Gastrocnemius medialis (tissue), 4 donors: ENCODE results near the gene ZNF804A. TPM values are rescaled to one million over a fixed set of nuclear protein-coding genes. Genes with fewer than 3 reads are reported as not detected.

Experiments
- ATAC-seq, 2 donors: fragments of 150-250 bp; one replicate each; pipeline ENCODE4 v1.9.1; 2016
- DNase-seq, 2 donors: peaks; one replicate each; pipeline ENCODE4 v3.0.0-alpha.2; 2019
- H3K27ac ChIP-seq, 4 donors: fragments of 200-600 bp; sonication (generic); 1 replicate in 1 of 4; 2 replicates in 3 of 4; pipeline ENCODE4 v1.5.1; 2016 to 2018; ENCODE audit warnings: mild to moderate bottlenecking in 2 of 4, moderate library complexity in 1 of 4
- H3K27me3 ChIP-seq, 3 donors: fragments of 200-600 bp; sonication (generic) in 2 of 3; 1 replicate in 1 of 3; 2 replicates in 2 of 3; pipeline versions ENCODE4 v1.5.1 to v1.6.0; 2016 to 2019; ENCODE audit warnings: mild to moderate bottlenecking in 1 of 3, moderate library complexity in 1 of 3
- H3K36me3 ChIP-seq, 2 donors: fragments of 200-600 bp; sonication (generic) in 1 of 2; one replicate each; pipeline ENCODE4 v1.5.1; 2017 to 2018
- H3K4me1 ChIP-seq, 2 donors: fragments of 200-600 bp; sonication (generic) in 1 of 2; one replicate each; pipeline ENCODE4 v1.5.1; 2016 to 2017; ENCODE audit warnings: mild to moderate bottlenecking in 2 of 2
- H3K4me3 ChIP-seq, 4 donors: fragments of 200-600 bp; sonication (generic) in 3 of 4; 1 replicate in 1 of 4; 2 replicates in 3 of 4; pipeline ENCODE4 v1.5.1; 2016 to 2019; ENCODE audit warnings: mild to moderate bottlenecking in 2 of 4
- H3K9me3 ChIP-seq, 3 donors: fragments of 200-600 bp; sonication (generic) in 2 of 3; 1 replicate in 1 of 3; 2 replicates in 2 of 3; pipeline ENCODE4 v1.5.1; 2016 to 2019
- POLR2A ChIP-seq, 2 donors: fragments of 450-650 bp; IDR thresholded peaks; one replicate each; pipeline ENCODE4 v1.6.1; 2017; ENCODE audit warnings: antibody characterized with exemption in 2 of 2, mild to moderate bottlenecking in 2 of 2, moderate library complexity in 2 of 2
- in situ Hi-C, 4 donors: fragments of 200-750 bp; cut with MboI; loops; one replicate each; pipeline versions ENCODE4 v1.15.0 to v1.8.0; 2017; ENCODE audit warnings: low sequenced_read_pairs in 4 of 4
- intact Hi-C: fragments of 100-400 bp; cut with DNase I; formaldehyde crosslinking; loops from one replicate; pipeline ENCODE4 v1.15.1; 2023; ENCODE audit warnings: low total_unique reads
- total RNA-seq, 4 donors: library from RNA; depleted of rRNA; stranded (reverse); fragments of >200 nt; gene quantifications; one replicate each; pipeline versions ENCODE4 v1.1.0 to v1.2.3, GENCODE V29; 2016
- TF ChIP-seq, protein P1 (sequence below), 5 experiments: fragments of 450-650 bp in 3 of 5; fragments of 200-600 bp in 2 of 5; sonication (generic) in 2 of 5; IDR thresholded peaks in 4 of 5; conservative IDR thresholded peaks in 1 of 5; 1 replicate in 4 of 5; 2 replicates in 1 of 5; pipeline ENCODE4 v1.5.1; 2016 to 2019; ENCODE audit warnings: antibody characterized with exemption in 5 of 5, mild to moderate bottlenecking in 3 of 5, moderate library complexity in 3 of 5

The ZNF804A gene
- total RNA-seq, 4 donors from 2014 or later, result not detected

DNA sequence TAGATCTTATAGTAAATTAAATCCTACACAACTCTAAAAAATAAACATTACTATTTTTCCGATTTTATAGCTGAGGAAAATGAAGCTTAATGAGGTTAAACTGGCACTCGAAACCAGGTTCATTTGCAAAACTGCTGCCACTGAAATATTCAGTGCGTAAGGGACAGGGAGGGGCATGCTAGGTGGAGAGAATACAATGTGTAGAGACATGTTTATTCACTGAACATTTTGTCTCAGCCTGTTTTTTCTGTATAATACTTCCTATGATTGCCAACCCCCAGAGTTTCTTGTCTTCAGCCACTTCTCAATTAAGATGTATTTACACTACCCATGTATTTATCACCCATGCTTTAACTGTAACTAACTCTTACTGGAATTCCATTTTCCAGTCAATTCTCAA lies 31.6 kb upstream of the ZNF804A start:
- intact Hi-C loops, result no loop called here
- Histone ChIP-seq H3K36me3 (no peaks in the 10 kb centered on the region), H3K27me3 (no peaks in the 10 kb centered on the region), H3K9me3 (no peaks in the 10 kb centered on the region), H3K4me1 (no peaks in the 10 kb centered on the region), H3K27ac (no peak overlapping the region), H3K4me3 (no peak overlapping the region)
- in situ Hi-C loops, result no loop called here
- no peak for DNase-seq
- no peak for ATAC-seq
- TF ChIP-seq POLR2A (IDR thresholded peaks at IDR 0.05), result no peak
- TF ChIP-seq, protein P1, sequence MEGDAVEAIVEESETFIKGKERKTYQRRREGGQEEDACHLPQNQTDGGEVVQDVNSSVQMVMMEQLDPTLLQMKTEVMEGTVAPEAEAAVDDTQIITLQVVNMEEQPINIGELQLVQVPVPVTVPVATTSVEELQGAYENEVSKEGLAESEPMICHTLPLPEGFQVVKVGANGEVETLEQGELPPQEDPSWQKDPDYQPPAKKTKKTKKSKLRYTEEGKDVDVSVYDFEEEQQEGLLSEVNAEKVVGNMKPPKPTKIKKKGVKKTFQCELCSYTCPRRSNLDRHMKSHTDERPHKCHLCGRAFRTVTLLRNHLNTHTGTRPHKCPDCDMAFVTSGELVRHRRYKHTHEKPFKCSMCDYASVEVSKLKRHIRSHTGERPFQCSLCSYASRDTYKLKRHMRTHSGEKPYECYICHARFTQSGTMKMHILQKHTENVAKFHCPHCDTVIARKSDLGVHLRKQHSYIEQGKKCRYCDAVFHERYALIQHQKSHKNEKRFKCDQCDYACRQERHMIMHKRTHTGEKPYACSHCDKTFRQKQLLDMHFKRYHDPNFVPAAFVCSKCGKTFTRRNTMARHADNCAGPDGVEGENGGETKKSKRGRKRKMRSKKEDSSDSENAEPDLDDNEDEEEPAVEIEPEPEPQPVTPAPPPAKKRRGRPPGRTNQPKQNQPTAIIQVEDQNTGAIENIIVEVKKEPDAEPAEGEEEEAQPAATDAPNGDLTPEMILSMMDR (IDR thresholded peaks at IDR 0.05 in 4 of 5, conservative IDR thresholded peaks at IDR 0.05 in 1 of 5), result no peak

DNA sequence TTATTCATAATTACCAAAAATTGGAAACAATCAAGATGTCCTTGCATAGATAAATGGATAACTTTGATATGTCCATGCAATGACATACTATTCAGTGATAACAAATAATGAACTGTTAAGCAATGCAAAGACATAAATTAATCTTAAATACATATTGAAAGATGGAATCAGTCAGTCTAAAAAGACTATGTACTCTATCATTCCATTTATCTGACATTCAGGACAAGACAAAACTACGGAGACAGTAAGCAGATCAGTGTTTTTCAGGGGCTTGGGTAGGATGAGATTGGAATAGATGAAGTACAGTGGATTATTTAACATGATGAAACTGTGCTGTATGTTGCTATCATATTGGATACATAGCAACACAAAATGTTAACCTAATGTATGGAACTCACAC lies 21.3 kb upstream of the ZNF804A start:
- ATAC-seq, result no peak
- in situ Hi-C loops, result no loop called here
- Histone ChIP-seq H3K4me3 (no peak overlapping the region), H3K27ac (no peak overlapping the region), H3K9me3 (no peaks in the 10 kb centered on the region), H3K36me3 (no peaks in the 10 kb centered on the region), H3K4me1 (no peaks in the 10 kb centered on the region), H3K27me3 (no peaks in the 10 kb centered on the region)
- intact Hi-C loops, result no loop called here
- no peak for DNase-seq
- TF ChIP-seq, protein P1 (IDR thresholded peaks at IDR 0.05 in 4 of 5, conservative IDR thresholded peaks at IDR 0.05 in 1 of 5), result no peak
- no peak for TF ChIP-seq POLR2A (IDR thresholded peaks at IDR 0.05)

DNA sequence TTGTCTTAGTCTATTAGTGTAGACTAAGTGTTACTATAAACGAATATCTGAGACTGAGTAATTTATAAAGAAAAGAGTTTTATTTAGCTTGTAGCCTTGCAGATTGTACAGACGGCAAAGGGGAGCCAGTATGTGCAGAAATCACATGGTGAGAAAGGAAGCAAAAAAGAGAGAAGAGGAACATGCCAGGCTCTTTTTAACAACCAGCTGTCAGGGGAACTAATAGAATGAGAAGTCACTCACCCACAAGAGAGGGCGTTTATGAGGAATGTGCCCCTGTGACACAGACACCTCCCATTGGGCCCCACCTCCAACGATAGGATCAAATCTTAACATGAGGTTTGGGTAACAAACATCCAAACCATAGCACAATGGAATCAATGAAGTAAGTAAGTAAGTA lies 20.6 kb upstream of the ZNF804A start:
- DNase-seq, result no peak
- no peaks in the 10 kb centered on the region for H3K27me3 ChIP-seq
- TF ChIP-seq POLR2A (IDR thresholded peaks at IDR 0.05), result no peak
- TF ChIP-seq, protein P1 (IDR thresholded peaks at IDR 0.05 in 4 of 5, conservative IDR thresholded peaks at IDR 0.05 in 1 of 5), result no peak
- intact Hi-C loops (no loop called here), in situ Hi-C loops (no loop called here)
- ATAC-seq, result no peak
- H3K9me3 ChIP-seq, result no peaks in the 10 kb centered on the region
- H3K27ac ChIP-seq, result no peak overlapping the region
- H3K4me1 ChIP-seq, result no peaks in the 10 kb centered on the region
- H3K4me3 ChIP-seq, result no peak overlapping the region
- no peaks in the 10 kb centered on the region for H3K36me3 ChIP-seq

DNA sequence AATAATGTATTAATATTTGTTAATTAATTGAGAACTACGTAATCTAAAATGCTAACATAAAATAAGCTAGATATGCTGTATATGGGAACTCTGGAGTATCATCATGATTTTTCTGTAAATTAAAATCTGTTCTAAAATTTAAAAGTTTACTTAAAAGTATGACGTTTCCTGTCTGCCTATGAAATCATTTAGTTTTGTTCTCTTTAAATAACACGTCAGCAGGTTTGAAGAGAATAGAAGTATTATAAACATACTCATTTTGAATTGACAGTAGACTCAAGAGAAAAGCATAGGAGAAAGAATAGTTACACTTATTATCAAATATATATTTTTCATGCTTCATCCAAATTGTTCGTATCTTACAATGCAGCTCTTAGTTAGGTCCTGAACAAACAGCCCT lies 19.1 kb upstream of the ZNF804A start:
- H3K27ac ChIP-seq, result no peak overlapping the region
- no peaks in the 10 kb centered on the region for H3K27me3 ChIP-seq
- H3K4me3 ChIP-seq, result no peak overlapping the region
- in situ Hi-C loops, result no loop called here
- H3K4me1 ChIP-seq, result no peaks in the 10 kb centered on the region
- H3K9me3 ChIP-seq, result no peaks in the 10 kb centered on the region
- DNase-seq (no peak), ATAC-seq (no peak)
- TF ChIP-seq POLR2A (IDR thresholded peaks at IDR 0.05), result no peak
- TF ChIP-seq, protein P1 (IDR thresholded peaks at IDR 0.05 in 4 of 5, conservative IDR thresholded peaks at IDR 0.05 in 1 of 5), result no peak
- intact Hi-C loops, result no loop called here
- H3K36me3 ChIP-seq, result no peaks in the 10 kb centered on the region

DNA sequence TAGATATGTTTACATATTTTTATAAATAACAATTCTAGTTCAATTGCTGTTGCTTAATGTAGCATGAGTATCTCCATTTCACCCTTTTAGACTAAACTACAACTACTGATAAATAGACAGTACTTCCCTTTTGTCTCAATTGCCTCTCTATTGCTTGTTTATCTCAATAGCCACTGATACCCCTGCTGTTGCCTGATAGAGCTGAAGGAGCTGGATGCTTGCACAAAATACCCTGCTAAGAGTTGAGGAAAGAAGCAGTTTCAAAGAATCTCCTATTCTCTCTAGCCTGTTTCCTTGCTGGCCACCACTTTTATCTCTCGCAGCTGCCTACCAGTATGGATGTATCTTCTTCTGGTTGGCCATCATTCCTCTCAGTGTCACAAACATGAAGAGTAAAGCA lies 16.9 kb upstream of the ZNF804A start:
- no peaks in the 10 kb centered on the region for H3K9me3 ChIP-seq
- H3K4me1 ChIP-seq, result no peaks in the 10 kb centered on the region
- H3K27me3 ChIP-seq, result no peaks in the 10 kb centered on the region
- H3K27ac ChIP-seq, result no peak overlapping the region
- intact Hi-C loops, result no loop called here
- H3K4me3 ChIP-seq, result no peak overlapping the region
- no peak for TF ChIP-seq POLR2A (IDR thresholded peaks at IDR 0.05)
- TF ChIP-seq, protein P1 (IDR thresholded peaks at IDR 0.05 in 4 of 5, conservative IDR thresholded peaks at IDR 0.05 in 1 of 5), result no peak
- in situ Hi-C loops, result no loop called here
- no peaks in the 10 kb centered on the region for H3K36me3 ChIP-seq
- no peak for ATAC-seq
- no peak for DNase-seq
